H9 (cell line): ENCODE measurements around the gene SNX25. TPM values are rescaled to one million over a fixed set of nuclear protein-coding genes. Genes with fewer than 3 reads are reported as not detected.

Source experiments
- DNase-seq: peaks from one replicate; pipeline ENCODE4 v3.0.0-alpha.2; 2017
- H2AFZ ChIP-seq: one replicate; pipeline ENCODE4 v1.6.1; 2013; ENCODE audit warnings: mild to moderate bottlenecking, low read length, control low read depth, moderate library complexity
- H2AK5ac ChIP-seq: 2 replicates; pipeline ENCODE4 v1.6.1; 2013; ENCODE audit warnings: low read length, control low read depth, mixed read lengths; ENCODE audit not compliant: insufficient read length
- H2BK120ac ChIP-seq: one replicate; pipeline ENCODE4 v1.6.1; 2013; ENCODE audit warnings: low read depth, mild to moderate bottlenecking, low read length, control low read depth, inconsistent platforms; ENCODE audit not compliant: poor library complexity, severe bottlenecking
- H2BK12ac ChIP-seq: 2 replicates; pipeline ENCODE4 v1.6.1; 2013; ENCODE audit warnings: low read length, control low read depth, mixed read lengths, low read depth; ENCODE audit not compliant: insufficient read length
- H2BK15ac ChIP-seq: 2 replicates; pipeline ENCODE4 v1.6.1; 2013; ENCODE audit warnings: low read depth, low read length, control low read depth
- H2BK20ac ChIP-seq: one replicate; pipeline ENCODE4 v1.6.1; 2013; ENCODE audit warnings: low read depth, mild to moderate bottlenecking, low read length, control low read depth, inconsistent platforms; ENCODE audit not compliant: poor library complexity, severe bottlenecking
- H2BK5ac ChIP-seq: 2 replicates; pipeline ENCODE4 v1.6.1; 2013; ENCODE audit warnings: low read length, control low read depth, mixed read lengths; ENCODE audit not compliant: insufficient read length
- H3K14ac ChIP-seq: 2 replicates; pipeline ENCODE4 v1.6.1; 2013; ENCODE audit warnings: low read length, control low read depth; ENCODE audit not compliant: insufficient read depth
- H3K18ac ChIP-seq: 2 replicates; pipeline ENCODE4 v1.6.1; 2013; ENCODE audit warnings: low read depth, mild to moderate bottlenecking, mixed read lengths, low read length, control low read depth; ENCODE audit not compliant: insufficient read length
- H3K23ac ChIP-seq: 2 replicates; pipeline ENCODE4 v1.6.1; 2013; ENCODE audit warnings: low read length, control low read depth, mixed read lengths, low read depth; ENCODE audit not compliant: insufficient read length
- H3K23me2 ChIP-seq: 2 replicates; pipeline ENCODE4 v1.6.1; 2013; ENCODE audit warnings: low read depth, mild to moderate bottlenecking, mixed read lengths, low read length, control low read depth; ENCODE audit not compliant: insufficient read length, poor library complexity, severe bottlenecking
- H3K27ac ChIP-seq: 2 replicates; pipeline ENCODE4 v1.5.1; 2013; ENCODE audit warnings: low read length, control low read depth, mixed read lengths, low read depth; ENCODE audit not compliant: insufficient read length
- H3K27me3 ChIP-seq: 2 replicates; pipeline ENCODE4 v1.6.1; 2013; ENCODE audit warnings: low read length, control low read depth, inconsistent platforms; ENCODE audit not compliant: insufficient read depth
- H3K4ac ChIP-seq: 2 replicates; pipeline ENCODE4 v1.6.1; 2013; ENCODE audit warnings: low read depth, mild to moderate bottlenecking, control low read depth, inconsistent platforms, low read length, moderate library complexity
- H3K4me1 ChIP-seq: 2 replicates; pipeline ENCODE4 v1.6.1; 2013; ENCODE audit warnings: low read length, control low read depth, inconsistent platforms; ENCODE audit not compliant: insufficient read depth
- H3K4me2 ChIP-seq: 2 replicates; pipeline ENCODE4 v1.6.1; 2013; ENCODE audit warnings: low read length, control low read depth, mixed read lengths; ENCODE audit not compliant: insufficient read length, insufficient read depth
- H3K56ac ChIP-seq: 2 replicates; pipeline ENCODE4 v1.6.1; 2013; ENCODE audit warnings: low read depth, mild to moderate bottlenecking, mixed read lengths, low read length, control low read depth; ENCODE audit not compliant: insufficient read length
- H3K79me1 ChIP-seq: 2 replicates; pipeline ENCODE4 v1.6.1; 2013; ENCODE audit warnings: low read depth, mild to moderate bottlenecking, moderate library complexity, low read length, control low read depth, inconsistent platforms; ENCODE audit not compliant: insufficient read depth, poor library complexity, severe bottlenecking
- H3K79me2 ChIP-seq: 2 replicates; pipeline ENCODE4 v1.6.1; 2013; ENCODE audit warnings: low read length, control low read depth, inconsistent platforms; ENCODE audit not compliant: insufficient read depth
- H3K9ac ChIP-seq: 2 replicates; pipeline ENCODE4 v1.6.1; 2013; ENCODE audit warnings: low read length, control low read depth, mixed read lengths; ENCODE audit not compliant: insufficient read length; ENCODE audit errors: extremely low read depth
- H3K9me3 ChIP-seq: one replicate; pipeline ENCODE4 v1.6.1; 2013; ENCODE audit warnings: low read depth, low read length, inconsistent platforms; ENCODE audit not compliant: control insufficient read depth
- H3T11ph ChIP-seq: one replicate; pipeline ENCODE4 v1.6.1; 2013; ENCODE audit warnings: mild to moderate bottlenecking, low read length, control low read depth, inconsistent platforms
- H4K20me1 ChIP-seq: one replicate; pipeline ENCODE4 v1.6.1; 2013; ENCODE audit not compliant: control insufficient read depth, insufficient read length, insufficient read depth
- H4K5ac ChIP-seq: 2 replicates; pipeline ENCODE4 v1.6.1; 2013; ENCODE audit warnings: low read depth, mild to moderate bottlenecking, mixed read lengths, low read length, control low read depth; ENCODE audit not compliant: insufficient read length
- H4K8ac ChIP-seq: replicated peaks from 2 replicates; pipeline ENCODE4 v1.6.1; 2013; ENCODE audit warnings: low read length, control low read depth, mixed read lengths, low read depth; ENCODE audit not compliant: insufficient read length
- H4K91ac ChIP-seq: 2 replicates; pipeline ENCODE4 v1.6.1; 2013; ENCODE audit warnings: low read depth, mild to moderate bottlenecking, moderate library complexity, mixed read lengths, low read length, control low read depth; ENCODE audit not compliant: insufficient read length
- H3K27ac Mint-ChIP-seq, 3 experiments: 2 replicates in 2 of 3; 3 replicates in 1 of 3; pipeline ENCODE4 v1.8.0; 2020 to 2021; ENCODE audit warnings: mixed read lengths in 3 of 3, mild to moderate bottlenecking in 1 of 3, moderate library complexity in 1 of 3
- H3K27me3 Mint-ChIP-seq: 2 replicates; pipeline ENCODE4 v1.8.0; 2021; ENCODE audit warnings: low read depth, mild to moderate bottlenecking, moderate library complexity, mixed read lengths
- H3K36me3 Mint-ChIP-seq, 3 experiments: 2 replicates in 2 of 3; 3 replicates in 1 of 3; pipeline ENCODE4 v1.8.0; 2020 to 2021; ENCODE audit warnings: low read depth in 3 of 3, mixed read lengths in 3 of 3; ENCODE audit not compliant: insufficient read depth in 1 of 3
- H3K4me1 Mint-ChIP-seq, 2 experiments: 2 replicates each; pipeline ENCODE4 v1.8.0; 2020; ENCODE audit warnings: mixed read lengths in 2 of 2
- H3K4me3 Mint-ChIP-seq, 2 experiments: 2 replicates in 1 of 2; 3 replicates in 1 of 2; pipeline ENCODE4 v1.8.0; 2020 to 2021; ENCODE audit warnings: mild to moderate bottlenecking in 2 of 2, mixed read lengths in 2 of 2, moderate library complexity in 1 of 2
- H3K9me3 Mint-ChIP-seq, 2 experiments: 2 replicates in 1 of 2; 3 replicates in 1 of 2; pipeline ENCODE4 v1.8.0; 2020; ENCODE audit warnings: mild to moderate bottlenecking in 2 of 2, mixed read lengths in 2 of 2, moderate library complexity in 1 of 2
- WGBS: extraction: QIAGEN DNeasy Blood & Tissue Kit; methylation state at CpG from one replicate; pipeline ENCODE4 v1.1.7; 2013; ENCODE audit warnings: missing lambda C conversion rate, low lambda C conversion rate, mixed read lengths; ENCODE audit not compliant: insufficient read length; ENCODE audit errors: extremely low coverage; 5-methylcytosine and 5-hydroxymethylcytosine counted together
- total RNA-seq: library from RNA; stranded (reverse); gene quantifications from 2 replicates; pipeline ENCODE4 v1.2.1, GENCODE V29; 2021
- TF ChIP-seq, protein P1 (sequence below): fragments of 200-600 bp; sonication (generic); conservative IDR thresholded peaks from 3 replicates; pipeline ENCODE4 v1.8.0; 2021; ENCODE audit warnings: antibody characterized with exemption, mild to moderate bottlenecking

Gene SNX25
- total RNA-seq, 1 experiment from 2014 or later = 28.2 TPM

- Mint-ChIP-seq H3K36me3 (peaks cover 0 to 37% (median 34%) of the 10 kb centered on the region in 3 experiments; a peak in 5 of 7 replicates), H3K9me3 (no peaks in the 10 kb centered on the region), H3K27me3 (no peaks in the 10 kb centered on the region), H3K27ac (peak overlapping the region; percentile 85 to 97 (median 94)), H3K4me3 (peak overlapping the region in 1 of 2 experiments; percentile 16; a peak in 1 of 5 replicates), H3K4me1 (peaks cover 47 to 52% of the 10 kb centered on the region in 2 experiments)
- Histone ChIP-seq H3K4me2 (peak overlapping the region; percentile 13), H4K91ac (no peak overlapping the region), H3K4me1 (peaks cover 13% of the 10 kb centered on the region), H2BK12ac (no peak overlapping the region), H3K23me2 (no peaks in the 10 kb centered on the region), H2AFZ (no peak overlapping the region), H4K5ac (no peak overlapping the region), H2BK120ac (no peak overlapping the region), H3T11ph (no peak overlapping the region), H2BK5ac (no peak overlapping the region), H3K4ac (no peak overlapping the region), H3K23ac (no peak overlapping the region), H3K79me1 (no peaks in the 10 kb centered on the region), H3K79me2 (no peaks in the 10 kb centered on the region), H2AK5ac (no peak overlapping the region), H3K56ac (no peak overlapping the region), H3K9ac (no peak overlapping the region), H2BK15ac (no peak overlapping the region), H2BK20ac (no peak overlapping the region), H4K20me1 (no peaks in the 10 kb centered on the region), H3K14ac (peak overlapping the region; percentile 6; the same call in 1 of the 2 replicates), H4K8ac (no peak overlapping the region), H3K18ac (no peak overlapping the region), H3K27me3 (no peaks in the 10 kb centered on the region), H3K9me3 (no peaks in the 10 kb centered on the region), H3K27ac (peak overlapping the region; percentile 75)
- peak; percentile 75 for DNase-seq
- TF ChIP-seq, protein P1, sequence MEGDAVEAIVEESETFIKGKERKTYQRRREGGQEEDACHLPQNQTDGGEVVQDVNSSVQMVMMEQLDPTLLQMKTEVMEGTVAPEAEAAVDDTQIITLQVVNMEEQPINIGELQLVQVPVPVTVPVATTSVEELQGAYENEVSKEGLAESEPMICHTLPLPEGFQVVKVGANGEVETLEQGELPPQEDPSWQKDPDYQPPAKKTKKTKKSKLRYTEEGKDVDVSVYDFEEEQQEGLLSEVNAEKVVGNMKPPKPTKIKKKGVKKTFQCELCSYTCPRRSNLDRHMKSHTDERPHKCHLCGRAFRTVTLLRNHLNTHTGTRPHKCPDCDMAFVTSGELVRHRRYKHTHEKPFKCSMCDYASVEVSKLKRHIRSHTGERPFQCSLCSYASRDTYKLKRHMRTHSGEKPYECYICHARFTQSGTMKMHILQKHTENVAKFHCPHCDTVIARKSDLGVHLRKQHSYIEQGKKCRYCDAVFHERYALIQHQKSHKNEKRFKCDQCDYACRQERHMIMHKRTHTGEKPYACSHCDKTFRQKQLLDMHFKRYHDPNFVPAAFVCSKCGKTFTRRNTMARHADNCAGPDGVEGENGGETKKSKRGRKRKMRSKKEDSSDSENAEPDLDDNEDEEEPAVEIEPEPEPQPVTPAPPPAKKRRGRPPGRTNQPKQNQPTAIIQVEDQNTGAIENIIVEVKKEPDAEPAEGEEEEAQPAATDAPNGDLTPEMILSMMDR = no peak
- WGBS = no CpG with 5 or more reads among the region's 7 CpGs
These were observed 96.6 kb downstream of the SNX25 start for GRCh38 chr4:185305979-185306442.
